ENCODE measurements around the gene ZSWIM1. TPM values are rescaled to one million over a fixed set of nuclear protein-coding genes. Genes with fewer than 3 reads are reported as not detected.

ZSWIM1 gene
- total and polyA plus RNA-seq, 11 donors = 3.9 to 16.3 (median 10.4) TPM

DNA sequence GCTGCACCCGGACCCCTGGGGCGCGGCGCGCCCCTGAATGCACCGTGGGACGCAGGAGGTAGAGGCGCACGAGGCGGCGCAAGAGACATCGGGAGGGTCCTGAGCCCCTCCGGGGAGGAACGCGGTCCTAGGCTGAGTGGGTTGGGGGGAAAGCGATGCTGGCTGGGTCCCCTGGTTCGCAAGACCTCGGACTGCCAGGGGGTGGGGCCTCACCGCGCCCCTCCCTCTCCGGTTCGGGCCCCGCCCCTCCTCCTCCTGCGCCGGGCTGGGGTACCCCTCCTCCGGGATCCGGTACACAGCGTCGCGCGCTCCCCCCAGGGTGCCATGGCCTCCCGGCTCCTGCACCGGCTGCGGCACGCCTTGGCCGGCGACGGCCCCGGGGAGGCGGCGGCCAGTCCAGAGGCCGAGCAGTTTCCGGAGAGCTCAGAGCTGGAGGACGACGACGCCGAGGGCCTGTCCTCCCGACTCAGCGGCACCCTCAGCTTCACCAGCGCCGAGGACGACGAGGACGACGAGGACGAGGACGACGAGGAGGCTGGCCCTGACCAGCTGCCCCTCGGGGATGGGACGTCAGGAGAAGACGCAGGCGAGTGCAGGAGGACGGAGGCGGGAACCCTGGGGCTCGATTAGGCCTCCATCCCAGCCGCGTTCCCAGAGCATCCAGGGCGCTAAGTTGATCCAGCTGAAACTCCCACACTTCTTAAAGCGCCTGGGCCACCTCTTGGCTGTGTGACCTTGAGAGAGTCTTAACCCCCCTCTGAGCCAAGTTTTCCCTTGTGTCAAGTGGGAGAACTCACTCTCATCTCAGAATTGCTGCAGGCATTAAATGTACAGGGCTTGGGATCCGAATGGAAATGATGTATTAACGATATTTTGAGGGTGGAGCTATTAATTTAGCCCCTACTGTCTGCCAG lies 46.9 kb upstream of the ZSWIM1 start:
- TF ChIP-seq POLR2A (IDR thresholded peaks at IDR 0.05) = peak in 1 of 2 donors; percentile 41
- TF ChIP-seq, protein P1, sequence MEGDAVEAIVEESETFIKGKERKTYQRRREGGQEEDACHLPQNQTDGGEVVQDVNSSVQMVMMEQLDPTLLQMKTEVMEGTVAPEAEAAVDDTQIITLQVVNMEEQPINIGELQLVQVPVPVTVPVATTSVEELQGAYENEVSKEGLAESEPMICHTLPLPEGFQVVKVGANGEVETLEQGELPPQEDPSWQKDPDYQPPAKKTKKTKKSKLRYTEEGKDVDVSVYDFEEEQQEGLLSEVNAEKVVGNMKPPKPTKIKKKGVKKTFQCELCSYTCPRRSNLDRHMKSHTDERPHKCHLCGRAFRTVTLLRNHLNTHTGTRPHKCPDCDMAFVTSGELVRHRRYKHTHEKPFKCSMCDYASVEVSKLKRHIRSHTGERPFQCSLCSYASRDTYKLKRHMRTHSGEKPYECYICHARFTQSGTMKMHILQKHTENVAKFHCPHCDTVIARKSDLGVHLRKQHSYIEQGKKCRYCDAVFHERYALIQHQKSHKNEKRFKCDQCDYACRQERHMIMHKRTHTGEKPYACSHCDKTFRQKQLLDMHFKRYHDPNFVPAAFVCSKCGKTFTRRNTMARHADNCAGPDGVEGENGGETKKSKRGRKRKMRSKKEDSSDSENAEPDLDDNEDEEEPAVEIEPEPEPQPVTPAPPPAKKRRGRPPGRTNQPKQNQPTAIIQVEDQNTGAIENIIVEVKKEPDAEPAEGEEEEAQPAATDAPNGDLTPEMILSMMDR (IDR thresholded peaks at IDR 0.05) = no peak
- Histone ChIP-seq H3K4me1 (peaks cover 0 to 51% (median 34%) of the 10 kb centered on the region in 12 donors), H3K9me3 (no peaks in the 10 kb centered on the region), H3K4me3 (peak overlapping the region; percentile 54 to 90 (median 73)), H3K36me3 (peaks cover 0 to 26% (median 13%) of the 10 kb centered on the region in 9 donors), H3K27ac (peak overlapping the region; percentile 89 to 99 (median 95)), H3K27me3 (no peaks in the 10 kb centered on the region)
- DNase-seq (peak; percentile 75 to 89 (median 83)), ATAC-seq (peak; percentile 67 to 88 (median 84))
- intact Hi-C loops (cut with DNase I) = loop anchor here in 3 of 10 donors (2.0 to 10.0 kb wide), 2 partner anchors 57 to 101 kb away; partner anchors contain the start of genes PCIF1 (in 2 of the 3), CTSA (in 1 of the 3) and NEURL2 (in 1 of the 3)
- 3 to 8% (median 3%) methylated on average over 25 to 71 of the region's 71 CpGs for WGBS, 4 donors

DNA sequence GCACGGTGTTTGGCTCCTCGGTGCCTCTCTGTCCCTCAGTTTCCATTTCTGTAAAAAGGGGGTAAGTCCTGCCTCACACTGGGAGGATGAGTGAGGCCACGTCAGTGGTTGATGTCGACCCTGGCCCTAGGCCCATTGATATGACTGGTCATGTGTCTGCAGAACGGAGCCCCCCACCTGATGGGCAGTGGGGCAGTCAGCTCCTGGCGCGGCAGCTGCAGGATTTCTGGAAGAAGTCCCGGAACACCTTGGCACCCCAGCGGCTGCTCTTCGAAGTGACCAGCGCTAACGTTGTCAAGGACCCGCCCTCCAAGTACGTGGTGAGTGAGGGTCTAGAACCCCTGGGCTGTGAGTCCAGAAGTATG lies 46.2 kb upstream of the ZSWIM1 start:
- peak overlapping the region; percentile 89 to 99 (median 95) for H3K27ac ChIP-seq
- no peaks in the 10 kb centered on the region for H3K27me3 ChIP-seq
- peak overlapping the region; percentile 54 to 90 (median 73) for H3K4me3 ChIP-seq
- TF ChIP-seq, protein P1 (IDR thresholded peaks at IDR 0.05) = no peak
- TF ChIP-seq POLR2A (IDR thresholded peaks at IDR 0.05) = no peak
- no peak for ATAC-seq
- peak in 1 of 5 donors; percentile 40 for DNase-seq
- WGBS, 4 donors = 53 to 66% (median 60%) methylated on average over 14 of the region's 14 CpGs
- H3K9me3 ChIP-seq = no peaks in the 10 kb centered on the region
- intact Hi-C loops (cut with DNase I) = loop anchor here in 3 of 10 donors (2.0 to 10.0 kb wide), 2 partner anchors 56 to 100 kb away; partner anchors contain the start of genes PCIF1 (in 2 of the 3), CTSA (in 1 of the 3) and NEURL2 (in 1 of the 3)
- H3K4me1 ChIP-seq = peaks cover 0 to 51% (median 34%) of the 10 kb centered on the region in 12 donors
- H3K36me3 ChIP-seq = peaks cover 0 to 32% (median 15%) of the 10 kb centered on the region in 9 donors

DNA sequence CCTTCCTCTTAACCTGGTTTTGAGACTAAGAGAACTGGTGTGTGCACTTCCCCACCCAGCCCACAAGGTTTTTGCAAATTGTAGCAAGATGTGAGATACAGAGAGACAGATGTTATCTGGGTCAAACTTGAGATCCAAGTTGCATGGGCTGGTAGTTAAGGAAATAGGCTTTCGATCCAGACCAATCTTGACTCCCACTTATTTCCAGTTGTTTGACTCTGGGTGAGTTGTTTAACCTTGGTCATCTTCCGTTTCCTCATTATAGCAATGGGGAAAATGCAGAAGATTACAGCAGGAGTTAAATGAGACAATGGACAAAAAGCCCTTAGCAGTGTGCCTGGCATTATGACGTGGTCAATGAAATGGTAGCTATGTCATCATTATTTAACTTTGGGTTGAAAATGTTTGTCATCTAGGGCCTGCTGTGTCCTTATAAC lies 45.7 kb upstream of the ZSWIM1 start:
- H3K36me3 ChIP-seq = peaks cover 0 to 38% (median 21%) of the 10 kb centered on the region in 9 donors
- no peaks in the 10 kb centered on the region for H3K9me3 ChIP-seq
- 56 to 66% (median 58%) methylated on average over 3 of the region's 3 CpGs for WGBS, 4 donors
- peak overlapping the region in 9 of 12 donors; percentile 63 to 90 (median 79) for H3K4me3 ChIP-seq
- H3K4me1 ChIP-seq = peaks cover 0 to 51% (median 34%) of the 10 kb centered on the region in 12 donors
- TF ChIP-seq, protein P1 (IDR thresholded peaks at IDR 0.05) = no peak
- no peak for ATAC-seq
- H3K27me3 ChIP-seq = no peaks in the 10 kb centered on the region
- no peak for DNase-seq
- intact Hi-C loops (cut with DNase I) = loop anchor here in 3 of 10 donors (2.0 to 10.0 kb wide), 2 partner anchors 55 to 99 kb away; partner anchors contain the start of genes PCIF1 (in 2 of the 3), CTSA (in 1 of the 3) and NEURL2 (in 1 of the 3)
- H3K27ac ChIP-seq = peak overlapping the region in 10 of 12 donors; percentile 91 to 99 (median 95)

Data from heart left ventricle (tissue), 16 donors.